Neuronal stem cell (in vitro differentiated cells): Measurements from ENCODE around the gene SPCS2.

ENCODE experiments used
- DNase-seq: peaks from one replicate; pipeline ENCODE4 v3.0.0-alpha.2; 2013; ENCODE audit warnings: low spot score
- H2AFZ ChIP-seq: one replicate; pipeline ENCODE4 v1.6.1; 2013; ENCODE audit warnings: mild to moderate bottlenecking, low read length, inconsistent platforms
- H2AK5ac ChIP-seq: 2 replicates; pipeline ENCODE4 v1.6.1; 2013; ENCODE audit warnings: low read depth, mild to moderate bottlenecking, inconsistent platforms, low read length, moderate library complexity, mixed read lengths
- H2BK120ac ChIP-seq: 2 replicates; pipeline ENCODE4 v1.6.1; 2013; ENCODE audit warnings: low read depth, mild to moderate bottlenecking, inconsistent platforms, low read length, moderate library complexity, mixed read lengths
- H2BK12ac ChIP-seq: one replicate; pipeline ENCODE4 v1.6.1; 2013; ENCODE audit warnings: low read length, inconsistent platforms
- H2BK15ac ChIP-seq: 2 replicates; pipeline ENCODE4 v1.6.1; 2013; ENCODE audit warnings: mild to moderate bottlenecking, low read length, inconsistent platforms, mixed read lengths
- H2BK5ac ChIP-seq: one replicate; pipeline ENCODE4 v1.6.1; 2013; ENCODE audit warnings: inconsistent platforms, mild to moderate bottlenecking, low read length, moderate library complexity
- H3K14ac ChIP-seq: one replicate; pipeline ENCODE4 v1.6.1; 2013; ENCODE audit warnings: low read length, inconsistent platforms
- H3K18ac ChIP-seq: 2 replicates; pipeline ENCODE4 v1.6.1; 2013; ENCODE audit warnings: low read length, inconsistent platforms
- H3K23ac ChIP-seq: 2 replicates; pipeline ENCODE4 v1.6.1; 2013; ENCODE audit warnings: low read depth, mild to moderate bottlenecking, mixed read lengths, low read length, inconsistent platforms; ENCODE audit not compliant: poor library complexity
- H3K27ac ChIP-seq: replicated peaks from 3 replicates; pipeline ENCODE4 v1.5.1; 2013; ENCODE audit warnings: low read length, inconsistent platforms
- H3K27me3 ChIP-seq, 3 experiments: 2 replicates each; pipeline ENCODE4 v1.6.1; 2013; ENCODE audit warnings: low read length in 3 of 3, mild to moderate bottlenecking in 2 of 3, inconsistent platforms in 1 of 3, low read depth in 1 of 3, mixed read lengths in 1 of 3, moderate library complexity in 1 of 3; ENCODE audit not compliant: control insufficient read depth in 3 of 3, insufficient read depth in 3 of 3
- H3K36me3 ChIP-seq, 2 donors: replicated peaks in 1 of 2; 2 replicates each; pipeline ENCODE4 v1.6.1; 2013; ENCODE audit warnings: low read length in 2 of 2; ENCODE audit not compliant: control insufficient read depth in 2 of 2, insufficient read depth in 2 of 2
- H3K4ac ChIP-seq: 2 replicates; pipeline ENCODE4 v1.6.1; 2013; ENCODE audit warnings: inconsistent platforms, mild to moderate bottlenecking, low read length, moderate library complexity
- H3K4me1 ChIP-seq, 2 donors: 1 replicate in 1 of 2; 2 replicates in 1 of 2; pipeline ENCODE4 v1.6.1; 2013; ENCODE audit warnings: low read length in 2 of 2, low read depth in 1 of 2; ENCODE audit not compliant: control insufficient read depth in 2 of 2, insufficient read depth in 1 of 2
- H3K4me2 ChIP-seq: one replicate; pipeline ENCODE4 v1.6.1; 2013; ENCODE audit warnings: mild to moderate bottlenecking, low read length, inconsistent platforms; ENCODE audit not compliant: insufficient read depth, poor library complexity, severe bottlenecking
- H3K4me3 ChIP-seq, 2 donors: 2 replicates each; pipeline ENCODE4 v1.5.1; 2013; ENCODE audit warnings: low read length in 2 of 2, mild to moderate bottlenecking in 2 of 2, inconsistent platforms in 1 of 2, moderate library complexity in 1 of 2
- H3K79me1 ChIP-seq: one replicate; pipeline ENCODE4 v1.6.1; 2013; ENCODE audit warnings: low read depth, mild to moderate bottlenecking, inconsistent platforms, low read length, moderate library complexity
- H3K9ac ChIP-seq: one replicate; pipeline ENCODE4 v1.6.1; 2013; ENCODE audit warnings: mild to moderate bottlenecking, low read depth, low read length, inconsistent platforms; ENCODE audit not compliant: poor library complexity
- H3K9me3 ChIP-seq, 2 donors: replicated peaks in 1 of 2; 2 replicates each; pipeline versions ENCODE3 to v1.6.1; 2013; ENCODE audit warnings: low read length in 2 of 2, mild to moderate bottlenecking in 2 of 2, inconsistent platforms in 1 of 2, low read depth in 1 of 2, mixed read lengths in 1 of 2, moderate library complexity in 1 of 2; ENCODE audit not compliant: control insufficient read depth in 2 of 2, insufficient read depth in 1 of 2
- H4K8ac ChIP-seq: one replicate; pipeline ENCODE4 v1.6.1; 2013; ENCODE audit warnings: low read depth, mild to moderate bottlenecking, inconsistent platforms, low read length, moderate library complexity
- H4K91ac ChIP-seq: one replicate; pipeline ENCODE4 v1.6.1; 2013; ENCODE audit warnings: low read length, low read depth, mild to moderate bottlenecking, inconsistent platforms; ENCODE audit not compliant: poor library complexity
- WGBS, 2 donors: extraction: QIAGEN DNeasy Blood & Tissue Kit; methylation state at CpG; one replicate each; pipeline ENCODE4 v1.1.7; 2013; ENCODE audit warnings: missing lambda C conversion rate in 2 of 2, mixed read lengths in 1 of 2; ENCODE audit not compliant: insufficient read length in 2 of 2, insufficient replicate concordance in 1 of 2; ENCODE audit errors: extremely low coverage in 2 of 2; 5-methylcytosine and 5-hydroxymethylcytosine counted together

The SPCS2 gene

GRCh38 chr11:74933765-74934164 lies 15.3 kb upstream of the SPCS2 start:
- Histone ChIP-seq H3K79me1 (no peaks in the 10 kb centered on the region), H2BK12ac (no peak overlapping the region), H2AFZ (no peak overlapping the region), H2AK5ac (no peak overlapping the region), H3K4me3 (no peak overlapping the region), H3K14ac (no peak overlapping the region), H3K9ac (no peak overlapping the region), H3K4ac (no peak overlapping the region), H2BK5ac (no peak overlapping the region), H3K9me3 (no peaks in the 10 kb centered on the region), H3K36me3 (peaks cover 3 to 59% of the 10 kb centered on the region in 2 donors), H3K18ac (no peak overlapping the region), H4K91ac (no peak overlapping the region), H3K27me3 (no peaks in the 10 kb centered on the region), H4K8ac (no peak overlapping the region), H3K4me1 (no peaks in the 10 kb centered on the region), H3K4me2 (no peak overlapping the region), H2BK120ac (no peak overlapping the region), H3K23ac (no peak overlapping the region), H2BK15ac (no peak overlapping the region), H3K27ac (no peak overlapping the region)
- DNase-seq: no peak
- 100% methylated on average over 2 of the region's 2 CpGs for WGBS, 2 donors

- Histone ChIP-seq H2BK120ac (no peak overlapping the region), H3K14ac (no peak overlapping the region), H3K4me3 (no peak overlapping the region), H3K4me1 (no peaks in the 10 kb centered on the region), H2BK5ac (no peak overlapping the region), H3K36me3 (peaks cover 3 to 69% of the 10 kb centered on the region in 2 donors), H3K18ac (no peak overlapping the region), H4K91ac (no peak overlapping the region), H3K27me3 (no peaks in the 10 kb centered on the region), H3K9me3 (no peaks in the 10 kb centered on the region), H2BK12ac (no peak overlapping the region), H2BK15ac (no peak overlapping the region), H2AFZ (no peak overlapping the region), H3K79me1 (no peaks in the 10 kb centered on the region), H3K9ac (no peak overlapping the region), H3K27ac (no peak overlapping the region), H4K8ac (no peak overlapping the region), H3K4ac (no peak overlapping the region), H2AK5ac (no peak overlapping the region), H3K23ac (no peak overlapping the region), H3K4me2 (no peak overlapping the region)
- no CpG with 5 or more reads among the region's 2 CpGs for WGBS, 2 donors
- DNase-seq: no peak
These were observed 13.8 kb upstream of the SPCS2 start for GRCh38 chr11:74935285-74935684.

GRCh38 chr11:74936087-74936486 lies 13.0 kb upstream of the SPCS2 start:
- Histone ChIP-seq H3K4ac (no peak overlapping the region), H3K18ac (no peak overlapping the region), H3K23ac (no peak overlapping the region), H4K91ac (no peak overlapping the region), H4K8ac (no peak overlapping the region), H3K79me1 (no peaks in the 10 kb centered on the region), H3K9ac (no peak overlapping the region), H2BK5ac (no peak overlapping the region), H3K14ac (no peak overlapping the region), H3K4me3 (no peak overlapping the region), H2AK5ac (no peak overlapping the region), H2BK120ac (no peak overlapping the region), H3K9me3 (no peaks in the 10 kb centered on the region), H3K4me1 (no peaks in the 10 kb centered on the region), H2BK15ac (no peak overlapping the region), H3K4me2 (no peak overlapping the region), H3K27ac (no peak overlapping the region), H3K36me3 (peaks cover 3 to 72% of the 10 kb centered on the region in 2 donors), H2BK12ac (no peak overlapping the region), H2AFZ (no peak overlapping the region), H3K27me3 (no peaks in the 10 kb centered on the region)
- DNase-seq: no peak
- WGBS, 2 donors: no CpG with 5 or more reads among the region's 2 CpGs

GRCh38 chr11:74936976-74937375 lies 12.1 kb upstream of the SPCS2 start:
- Histone ChIP-seq H3K4ac (no peak overlapping the region), H3K36me3 (peaks cover 3 to 72% of the 10 kb centered on the region in 2 donors), H3K18ac (no peak overlapping the region), H2AK5ac (no peak overlapping the region), H3K4me2 (no peak overlapping the region), H3K14ac (no peak overlapping the region), H2AFZ (no peak overlapping the region), H3K9ac (no peak overlapping the region), H3K23ac (no peak overlapping the region), H3K9me3 (no peaks in the 10 kb centered on the region), H2BK5ac (no peak overlapping the region), H2BK120ac (no peak overlapping the region), H2BK15ac (no peak overlapping the region), H3K79me1 (no peaks in the 10 kb centered on the region), H4K8ac (no peak overlapping the region), H3K4me3 (no peak overlapping the region), H4K91ac (no peak overlapping the region), H3K4me1 (no peaks in the 10 kb centered on the region), H3K27me3 (no peaks in the 10 kb centered on the region), H3K27ac (no peak overlapping the region), H2BK12ac (no peak overlapping the region)
- no peak for DNase-seq
- no CpG with 5 or more reads among the region's 5 CpGs for WGBS, 2 donors
